Ovary (tissue), 9 donors: Measurements from ENCODE around the gene FGFBP3. TPM values are rescaled to one million over a fixed set of nuclear protein-coding genes. Genes with fewer than 3 reads are reported as not detected.

ENCODE experiments used
- DNase-seq, 5 donors: peaks; one replicate each; pipeline ENCODE4 v3.0.0-alpha.2; 2019 to 2020
- H3K27ac ChIP-seq, 2 donors: fragments of 200-600 bp; one replicate each; pipeline versions ENCODE4 v1.5.1 to v1.8.0; 2019 to 2022
- H3K27me3 ChIP-seq: fragments of 200-600 bp; one replicate; pipeline ENCODE4 v1.8.0; 2022
- H3K36me3 ChIP-seq: fragments of 200-600 bp; sonication (generic); one replicate; pipeline ENCODE4 v1.5.1; 2019
- H3K4me1 ChIP-seq: one replicate; pipeline ENCODE4 v1.8.1; 2013; ENCODE audit warnings: mild to moderate bottlenecking, moderate library complexity; ENCODE audit not compliant: insufficient read depth
- H3K4me3 ChIP-seq: fragments of 200-600 bp; sonication (generic); one replicate; pipeline ENCODE4 v1.5.1; 2017
- H3K9me3 ChIP-seq, 2 donors: fragments of 200-600 bp in 1 of 2; sonication (generic) in 1 of 2; one replicate each; pipeline versions ENCODE4 v1.5.1 to v1.8.1; 2013 to 2019; ENCODE audit warnings: mild to moderate bottlenecking in 1 of 2, moderate library complexity in 1 of 2
- EP300 ChIP-seq: sonication (generic); formaldehyde crosslinking; IDR thresholded peaks from one replicate; pipeline ENCODE4 v1.6.1; 2017; ENCODE audit warnings: antibody characterized with exemption
- POLR2A ChIP-seq: fragments of 450-650 bp; IDR thresholded peaks from one replicate; pipeline ENCODE4 v1.6.1; 2017; ENCODE audit warnings: antibody characterized with exemption, mild to moderate bottlenecking, moderate library complexity
- WGBS, 3 donors: extraction: QIAGEN DNeasy Blood & Tissue Kit in 1 of 3; methylation state at CpG; one replicate each; pipeline versions ENCODE4 v1.1.5 to v1.1.7; 2013 to 2017; 5-methylcytosine and 5-hydroxymethylcytosine counted together
- intact Hi-C, 4 donors: fragments of 100-400 bp; cut with DNase I; formaldehyde crosslinking; loops; one replicate each; pipeline versions ENCODE4 v1.11.0 to v1.15.1; 2022 to 2023
- polyA plus RNA-seq, 2 donors: library from polyadenylated mRNA; stranded (reverse); fragments of 200-250 nt in 1 of 2; fragments of 350-450 nt in 1 of 2; fragmentation: Illumina TruSeq in 1 of 2; extraction: RNeasy Lipid Tissue Mini Kit (QIAGEN cat#74804) in 1 of 2; gene quantifications; one replicate each; pipeline ENCODE4 v1.2.3, GENCODE V29; 2013 to 2014
- small RNA-seq: library from RNA; depleted of rRNA; stranded (forward); fragments of <200 nt; gene quantifications from one replicate; pipeline ENCODE3, GENCODE V24; 2016
- total RNA-seq, 7 donors: library from RNA; depleted of rRNA in 2 of 7; stranded (reverse); fragments of >200 nt in 2 of 7; fragmentation: NEBNext Ultra II Directional in 3 of 7; extraction: Animal tissue kit (Norgen Biotek cat#: 25700) in 3 of 7; gene quantifications; one replicate each; pipeline versions ENCODE4 v1.1.0 to v1.2.4, GENCODE V29; 2016 to 2023
- TF ChIP-seq, protein P1 (sequence below), 3 donors: fragments of 450-650 bp in 2 of 3; fragments of 200-600 bp in 1 of 3; IDR thresholded peaks; one replicate each; pipeline versions ENCODE4 v1.5.1 to v1.8.0; 2016 to 2022; ENCODE audit warnings: antibody characterized with exemption in 3 of 3, mild to moderate bottlenecking in 1 of 3
- donor health status: DM: no; HTN: no; CAD: no; lungs with moderate emphysema.
- donor health status: DM: no; HTN: no; CAD: no.
- donor health status: Bipolar disorder and iron deficiency.
- donor health status: DM: yes; HTN: yes; CAD: no.
- donor health status: DM: no; HTN: no; CAD: no.
- donor health status: DM: yes; HTN: yes; CAD: no.

Gene FGFBP3
- total and polyA plus RNA-seq, 9 donors = 0.83 to 1.9 (median 1.4) TPM

DNA sequence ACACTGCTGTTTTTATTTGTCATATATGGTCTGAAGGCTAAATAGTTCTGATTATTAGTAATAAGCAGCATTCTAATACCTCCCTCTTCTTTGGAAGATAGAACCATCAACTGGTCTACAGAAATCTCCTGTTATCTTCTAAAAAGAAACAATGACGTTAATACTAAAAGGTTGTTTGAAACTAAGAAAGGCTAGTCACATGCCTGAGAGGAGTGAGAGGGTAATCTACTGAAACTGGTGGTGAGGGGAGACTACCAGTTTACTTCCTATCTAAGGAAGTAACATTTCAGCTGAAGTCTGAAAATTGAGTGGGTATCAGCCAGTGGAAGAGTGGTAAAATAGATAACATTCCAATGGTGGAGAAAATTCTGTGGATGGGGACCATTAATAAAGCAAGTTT is 48.4 kb downstream of the FGFBP3 start:
- WGBS, 3 donors = 66 to 76% (median 70%) methylated on average over 1 of the region's 1 CpG
- no peak for DNase-seq
- H3K9me3 ChIP-seq = no peaks in the 10 kb centered on the region
- no peak overlapping the region for H3K4me3 ChIP-seq
- no peaks in the 10 kb centered on the region for H3K27me3 ChIP-seq
- H3K36me3 ChIP-seq = no peaks in the 10 kb centered on the region
- H3K4me1 ChIP-seq = no peaks in the 10 kb centered on the region
- H3K27ac ChIP-seq = no peak overlapping the region
- intact Hi-C loops = no loop called here
- no peak for TF ChIP-seq POLR2A
- TF ChIP-seq EP300 = no peak
- TF ChIP-seq, protein P1, sequence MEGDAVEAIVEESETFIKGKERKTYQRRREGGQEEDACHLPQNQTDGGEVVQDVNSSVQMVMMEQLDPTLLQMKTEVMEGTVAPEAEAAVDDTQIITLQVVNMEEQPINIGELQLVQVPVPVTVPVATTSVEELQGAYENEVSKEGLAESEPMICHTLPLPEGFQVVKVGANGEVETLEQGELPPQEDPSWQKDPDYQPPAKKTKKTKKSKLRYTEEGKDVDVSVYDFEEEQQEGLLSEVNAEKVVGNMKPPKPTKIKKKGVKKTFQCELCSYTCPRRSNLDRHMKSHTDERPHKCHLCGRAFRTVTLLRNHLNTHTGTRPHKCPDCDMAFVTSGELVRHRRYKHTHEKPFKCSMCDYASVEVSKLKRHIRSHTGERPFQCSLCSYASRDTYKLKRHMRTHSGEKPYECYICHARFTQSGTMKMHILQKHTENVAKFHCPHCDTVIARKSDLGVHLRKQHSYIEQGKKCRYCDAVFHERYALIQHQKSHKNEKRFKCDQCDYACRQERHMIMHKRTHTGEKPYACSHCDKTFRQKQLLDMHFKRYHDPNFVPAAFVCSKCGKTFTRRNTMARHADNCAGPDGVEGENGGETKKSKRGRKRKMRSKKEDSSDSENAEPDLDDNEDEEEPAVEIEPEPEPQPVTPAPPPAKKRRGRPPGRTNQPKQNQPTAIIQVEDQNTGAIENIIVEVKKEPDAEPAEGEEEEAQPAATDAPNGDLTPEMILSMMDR (IDR thresholded peaks at IDR 0.05) = no peak

DNA sequence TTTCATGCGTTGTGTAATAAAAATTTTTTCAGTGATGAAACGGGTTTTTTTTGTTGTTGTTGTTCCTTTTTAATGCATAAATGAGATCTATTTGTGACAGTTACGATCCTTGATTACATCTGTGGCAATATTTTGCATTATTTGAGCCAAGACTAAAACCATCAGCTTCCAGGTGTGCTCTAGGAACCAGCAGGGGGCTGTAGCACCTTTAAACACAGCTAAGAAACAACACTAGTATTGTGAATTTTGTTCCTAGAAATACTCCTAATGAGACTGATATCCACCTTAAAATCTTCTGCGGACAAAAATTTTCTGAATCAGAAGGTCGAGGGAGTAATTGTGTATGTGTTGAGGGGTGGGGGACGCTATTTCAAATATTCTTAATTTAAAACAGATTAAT is 52.6 kb downstream of the FGFBP3 start:
- Histone ChIP-seq H3K27me3 (no peaks in the 10 kb centered on the region), H3K9me3 (no peaks in the 10 kb centered on the region), H3K27ac (no peak overlapping the region), H3K36me3 (no peaks in the 10 kb centered on the region), H3K4me3 (no peak overlapping the region), H3K4me1 (no peaks in the 10 kb centered on the region)
- intact Hi-C loops = no loop called here
- no peak for DNase-seq
- TF ChIP-seq POLR2A (no peak), EP300 (no peak)
- TF ChIP-seq, protein P1 (IDR thresholded peaks at IDR 0.05) = no peak
- 77 to 83% (median 81%) methylated on average over 6 of the region's 6 CpGs for WGBS, 3 donors

Small RNA genes lying within 50 kb of the gene (small RNA-seq; reads per million reads assigned to genes)
- gene AL359198.2 = not detected

Other genes starting within 250 kb of the FGFBP3 start
- gene TNKS2, start 111.1 kb downstream of the FGFBP3 start, total RNA-seq = 10 to 100 TPM; 37.3 to 52.6 (median 44.2) TPM
- gene TNKS2, start 111.1 kb downstream of the FGFBP3 start, polyA plus RNA-seq = 10 to 100 TPM; 19.4 to 29.7 TPM
- 10 to 100 TPM; 31.0 to 50.7 (median 41.0) TPM for gene BTAF1, start 14.3 kb upstream of the FGFBP3 start, total RNA-seq
- gene BTAF1, start 14.3 kb upstream of the FGFBP3 start, polyA plus RNA-seq = 10 to 100 TPM; 13.0 to 26.6 TPM